GM13976 (cell line): ENCODE measurements around the gene MRM3.

Experiments used
- DNase-seq: peaks from one replicate; pipeline ENCODE4 v3.0.0; 2012; ENCODE audit warnings: low spot score
- in situ Hi-C: fragments of 300-500 bp; cut with MboI; formaldehyde crosslinking; loops from one replicate; pipeline ENCODE4 v1.12.0; 2022; ENCODE audit warnings: low sequenced_read_pairs, mixed read lengths, inconsistent platforms; ENCODE audit not compliant: unreplicated experiment
- TF ChIP-seq, protein P1 (sequence below): IDR thresholded peaks from 2 replicates; pipeline ENCODE4 v1.5.1; 2012; ENCODE audit warnings: borderline replicate concordance, mild to moderate bottlenecking; ENCODE audit not compliant: insufficient read depth; ENCODE audit errors: extremely low read depth, missing control alignments, control extremely low read depth

MRM3 gene

DNA sequence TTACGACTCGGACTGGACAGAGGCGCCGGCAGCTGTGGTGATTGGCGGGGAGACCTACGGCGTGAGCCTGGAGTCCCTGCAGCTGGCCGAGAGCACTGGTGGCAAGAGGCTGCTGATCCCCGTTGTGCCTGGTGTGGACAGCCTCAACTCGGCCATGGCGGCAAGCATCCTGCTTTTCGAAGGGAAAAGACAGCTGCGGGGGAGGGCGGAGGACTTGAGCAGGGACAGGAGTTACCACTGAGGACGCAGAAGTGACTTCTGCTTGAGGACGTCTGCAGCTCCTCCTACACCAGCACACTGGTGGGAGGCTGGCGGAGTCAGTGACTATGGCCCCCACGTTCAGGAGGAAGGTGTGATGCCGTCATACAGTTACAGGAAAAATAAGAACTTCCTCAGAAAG, 9.7 kb downstream of the MRM3 start:
- in situ Hi-C loops: loop anchor here (10.0 kb wide), 1 partner anchor 193 kb away; no protein-coding TSS in a partner anchor
- TF ChIP-seq, protein P1, sequence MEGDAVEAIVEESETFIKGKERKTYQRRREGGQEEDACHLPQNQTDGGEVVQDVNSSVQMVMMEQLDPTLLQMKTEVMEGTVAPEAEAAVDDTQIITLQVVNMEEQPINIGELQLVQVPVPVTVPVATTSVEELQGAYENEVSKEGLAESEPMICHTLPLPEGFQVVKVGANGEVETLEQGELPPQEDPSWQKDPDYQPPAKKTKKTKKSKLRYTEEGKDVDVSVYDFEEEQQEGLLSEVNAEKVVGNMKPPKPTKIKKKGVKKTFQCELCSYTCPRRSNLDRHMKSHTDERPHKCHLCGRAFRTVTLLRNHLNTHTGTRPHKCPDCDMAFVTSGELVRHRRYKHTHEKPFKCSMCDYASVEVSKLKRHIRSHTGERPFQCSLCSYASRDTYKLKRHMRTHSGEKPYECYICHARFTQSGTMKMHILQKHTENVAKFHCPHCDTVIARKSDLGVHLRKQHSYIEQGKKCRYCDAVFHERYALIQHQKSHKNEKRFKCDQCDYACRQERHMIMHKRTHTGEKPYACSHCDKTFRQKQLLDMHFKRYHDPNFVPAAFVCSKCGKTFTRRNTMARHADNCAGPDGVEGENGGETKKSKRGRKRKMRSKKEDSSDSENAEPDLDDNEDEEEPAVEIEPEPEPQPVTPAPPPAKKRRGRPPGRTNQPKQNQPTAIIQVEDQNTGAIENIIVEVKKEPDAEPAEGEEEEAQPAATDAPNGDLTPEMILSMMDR: no peak
- no peak for DNase-seq

DNA sequence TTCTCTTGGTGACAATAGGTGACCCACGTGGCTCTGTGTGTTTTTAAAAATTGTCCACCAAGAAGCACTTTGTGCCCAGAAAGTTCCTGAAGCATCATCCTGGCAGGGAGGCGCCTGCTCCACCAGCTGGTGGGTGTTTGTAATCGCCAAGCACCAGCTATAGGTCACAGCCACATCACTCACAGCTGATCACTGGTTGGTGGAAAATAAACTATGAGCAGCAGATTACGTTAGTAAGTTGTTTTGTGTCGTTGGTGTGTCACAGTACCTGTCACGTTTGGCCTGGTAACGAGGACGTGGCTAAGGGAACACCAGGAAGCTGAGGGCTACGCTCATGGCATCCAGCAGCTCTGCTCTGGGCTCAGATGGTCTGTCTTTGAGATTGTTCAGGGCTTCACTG, 10.1 kb downstream of the MRM3 start:
- in situ Hi-C loops: loop anchor here (10.0 kb wide), 1 partner anchor 193 kb away; no protein-coding TSS in a partner anchor
- TF ChIP-seq, protein P1: no peak
- no peak for DNase-seq

DNA sequence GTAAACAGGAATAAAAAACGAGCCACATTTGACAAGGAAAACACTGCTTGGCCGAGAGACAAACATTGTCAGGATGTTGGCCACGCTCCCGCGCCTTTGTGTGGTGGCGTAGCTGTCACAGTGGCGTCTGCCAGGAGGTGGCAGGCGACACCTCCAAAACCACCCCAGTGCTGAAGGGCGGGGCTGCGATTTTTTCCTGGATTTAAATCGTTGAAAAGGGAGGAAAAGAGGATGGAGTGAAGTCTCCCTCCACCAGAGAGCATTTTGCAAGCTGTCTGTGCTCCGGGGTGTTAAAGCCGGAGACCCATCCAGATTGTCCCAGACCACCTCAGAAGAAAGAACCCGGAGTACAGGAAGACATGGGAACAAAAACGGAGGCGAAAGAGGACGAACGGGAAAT, 12.7 kb downstream of the MRM3 start:
- in situ Hi-C loops: loop anchor here (10.0 kb wide), 1 partner anchor 190 kb away; no protein-coding TSS in a partner anchor
- TF ChIP-seq, protein P1: peak; percentile 49
- DNase-seq: peak; percentile 81

DNA sequence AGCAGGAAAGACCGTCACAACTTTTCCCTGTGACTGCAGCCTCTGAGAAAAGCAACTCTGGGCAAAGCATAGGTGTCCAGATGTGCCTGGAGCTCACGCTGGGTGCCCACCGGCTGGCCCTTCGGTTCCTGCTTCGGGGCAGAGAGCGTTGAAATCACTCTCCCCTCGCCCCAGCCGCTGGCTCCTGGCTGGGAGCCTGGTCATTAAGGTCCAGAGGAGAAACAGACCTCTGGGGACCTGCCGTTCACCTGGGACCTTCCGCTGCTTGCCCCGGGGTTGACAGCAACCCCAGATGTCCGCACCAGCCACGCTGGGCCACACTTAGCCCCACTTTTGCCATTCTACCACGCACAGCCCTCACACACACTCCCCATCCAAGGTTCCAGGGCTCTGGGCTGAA, 13.1 kb downstream of the MRM3 start:
- in situ Hi-C loops: loop anchor here (10.0 kb wide), 1 partner anchor 190 kb away; no protein-coding TSS in a partner anchor
- TF ChIP-seq, protein P1: no peak
- no peak for DNase-seq

DNA sequence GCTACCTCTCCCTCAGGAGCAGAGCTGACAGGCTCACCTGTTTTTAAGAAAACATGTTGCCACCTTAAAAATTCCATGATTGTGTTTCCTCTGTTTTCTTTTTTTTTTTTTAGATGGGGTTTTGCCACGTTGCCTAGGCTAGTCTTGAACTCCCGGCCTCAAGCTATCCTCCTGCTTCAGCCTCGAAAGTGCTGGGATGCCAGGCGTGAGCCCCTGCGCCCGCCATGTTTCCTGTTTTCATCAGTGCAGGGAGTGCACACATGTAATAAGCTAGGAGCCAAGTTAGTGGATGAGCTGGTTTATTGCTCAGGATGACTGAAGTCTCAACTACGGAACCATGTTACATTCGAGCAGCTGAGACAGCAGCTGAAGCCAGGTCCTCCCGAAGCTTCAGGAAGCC, 13.6 kb downstream of the MRM3 start:
- in situ Hi-C loops: loop anchor here (10.0 kb wide), 1 partner anchor 189 kb away; no protein-coding TSS in a partner anchor
- TF ChIP-seq, protein P1: no peak
- DNase-seq: no peak

DNA sequence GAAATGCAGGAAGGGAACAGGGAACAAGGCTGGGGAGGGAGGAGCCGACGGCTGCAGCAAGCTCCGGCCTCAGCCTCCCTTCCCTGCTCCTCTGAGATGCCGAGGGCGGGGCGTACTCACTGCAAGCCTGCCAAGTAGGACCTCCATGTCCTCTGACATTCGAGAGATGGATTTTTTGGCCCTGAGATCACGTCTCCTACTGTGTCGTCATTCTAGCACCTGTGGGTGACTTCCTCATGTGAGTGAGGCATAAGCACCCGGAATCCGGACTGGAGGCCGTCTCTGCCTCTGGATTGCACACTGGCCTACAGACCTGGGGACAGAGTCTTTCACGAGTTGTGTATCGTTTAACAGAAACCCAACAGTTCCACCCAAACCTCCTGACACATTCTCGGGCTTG, 14.5 kb downstream of the MRM3 start:
- no peak for DNase-seq
- TF ChIP-seq, protein P1: no peak
- in situ Hi-C loops: loop anchor here (10.0 kb wide), 1 partner anchor 188 kb away; no protein-coding TSS in a partner anchor
